HepG2 (cell line): ENCODE data around the gene UAP1L1. TPM values are rescaled to one million over a fixed set of nuclear protein-coding genes. Genes with fewer than 3 reads are reported as not detected.

Source experiments
- HDAC6 ChIP-seq: fragments of 200-600 bp; sonication (generic); IDR thresholded peaks from 2 replicates; pipeline ENCODE4 v1.7.0; 2017; ENCODE audit warnings: mild to moderate bottlenecking, antibody characterized with exemption, low read length, low read depth
- HNF4A ChIP-seq: sonication (generic); formaldehyde crosslinking; IDR thresholded peaks from 2 replicates; pipeline ENCODE4 v1.4.0; 2020; ENCODE audit warnings: missing genetic modification reagents
- HNRNPUL1 ChIP-seq: fragments of 200-400 bp; formaldehyde crosslinking; IDR thresholded peaks from 2 replicates; pipeline ENCODE4 v1.6.1; 2017; ENCODE audit warnings: low read depth, mild to moderate bottlenecking, low read length, moderate library complexity
- HOMEZ ChIP-seq: IDR thresholded peaks from 2 replicates; pipeline ENCODE4 v1.6.1; 2016; ENCODE audit warnings: low read depth
- NFKB2 ChIP-seq: sonication (generic); formaldehyde crosslinking; IDR thresholded peaks from 2 replicates; pipeline ENCODE4 v1.4.0; 2020; ENCODE audit warnings: missing genetic modification reagents, borderline replicate concordance
- PLSCR1 ChIP-seq: sonication (generic); formaldehyde crosslinking; IDR thresholded peaks from 2 replicates; pipeline ENCODE4 v1.5.0; 2020; ENCODE audit warnings: missing genetic modification reagents, mild to moderate bottlenecking, borderline replicate concordance
- PRDM10 ChIP-seq: sonication (generic); formaldehyde crosslinking; IDR thresholded peaks from 2 replicates; pipeline ENCODE4 v1.4.0; 2020; ENCODE audit warnings: low read depth, missing genetic modification reagents
- SP2 ChIP-seq: sonication (generic); formaldehyde crosslinking; IDR thresholded peaks from 2 replicates; pipeline ENCODE4 v1.5.1; 2020; ENCODE audit warnings: mild to moderate bottlenecking, missing genetic modification reagents
- TFAP4 ChIP-seq: sonication (generic); IDR thresholded peaks from 2 replicates; pipeline ENCODE4 v1.6.1; 2016; ENCODE audit warnings: low read depth, borderline replicate concordance
- THAP7 ChIP-seq: sonication (generic); formaldehyde crosslinking; IDR thresholded peaks from 2 replicates; pipeline ENCODE4 v1.8.1; 2023; ENCODE audit warnings: mild to moderate bottlenecking, missing genetic modification reagents
- ZBTB20 ChIP-seq: sonication (generic); formaldehyde crosslinking; IDR thresholded peaks from 2 replicates; pipeline ENCODE4 v1.8.1; 2023; ENCODE audit warnings: missing genetic modification reagents, low read depth, mild to moderate bottlenecking, borderline replicate concordance
- ZNF160 ChIP-seq: sonication (generic); formaldehyde crosslinking; IDR thresholded peaks from 2 replicates; pipeline ENCODE4 v1.8.0; 2022; ENCODE audit warnings: mild to moderate bottlenecking, inconsistent platforms, missing genetic modification reagents
- ZNF205 ChIP-seq: IDR thresholded peaks from 2 replicates; pipeline ENCODE4 v1.6.1; 2018; ENCODE audit warnings: missing biosample characterization, missing genetic modification reagents
- ZNF282 ChIP-seq: fragments of 450-650 bp; IDR thresholded peaks from 2 replicates; pipeline ENCODE4 v1.6.1; 2018; ENCODE audit not compliant: partially characterized antibody
- ZNF33A ChIP-seq: sonication (generic); formaldehyde crosslinking; IDR thresholded peaks from 2 replicates; pipeline ENCODE4 v1.5.1; 2020; ENCODE audit warnings: missing genetic modification reagents, mild to moderate bottlenecking, moderate library complexity, borderline replicate concordance
- ZNF382 ChIP-seq: sonication (generic); formaldehyde crosslinking; IDR thresholded peaks from 2 replicates; pipeline ENCODE4 v1.5.0; 2020; ENCODE audit warnings: missing genetic modification reagents, mild to moderate bottlenecking, borderline replicate concordance
- ZNF570 ChIP-seq: sonication (generic); formaldehyde crosslinking; IDR thresholded peaks from 2 replicates; pipeline ENCODE4 v1.4.0; 2020; ENCODE audit warnings: mild to moderate bottlenecking, missing genetic modification reagents, borderline replicate concordance
- ZNF607 ChIP-seq: sonication (generic); formaldehyde crosslinking; IDR thresholded peaks from 2 replicates; pipeline ENCODE4 v1.5.1; 2020; ENCODE audit warnings: missing genetic modification reagents, mild to moderate bottlenecking, borderline replicate concordance
- ZNF704 ChIP-seq: sonication (generic); formaldehyde crosslinking; IDR thresholded peaks from 2 replicates; pipeline ENCODE4 v1.8.1; 2023; ENCODE audit warnings: mild to moderate bottlenecking, inconsistent platforms, moderate library complexity, missing genetic modification reagents, borderline replicate concordance
- polyA plus RNA-seq, 8 experiments: library from polyadenylated mRNA; depleted of rRNA in 3 of 8; stranded (reverse) in 7 of 8; unstranded in 1 of 8; fragments of >200 nt; fragmentation: Illumina TruSeq in 4 of 8; extraction: Trizol in 4 of 8; gene quantifications; 2 replicates each; pipeline versions ENCODE4 v1.2.1 to v1.2.3, GENCODE V29; 2011 to 2016; ENCODE audit warnings: low read depth in 4 of 8, missing spikeins in 1 of 8, mixed read lengths in 1 of 8; ENCODE audit not compliant: insufficient read depth in 1 of 8
- total RNA-seq, 5 experiments: library from RNA; depleted of rRNA; stranded (reverse); fragments of >200 nt; fragmentation: Illumina TruSeq; extraction: Trizol; gene quantifications; 2 replicates each; pipeline ENCODE4 v1.2.3, GENCODE V29; 2016; ENCODE audit warnings: low read depth in 1 of 5

Gene UAP1L1
- total and polyA plus RNA-seq, 2 of the 13 experiments (the other 11 are each of a cell fraction or from before 2014, with no cell fraction given) = 5.4 to 6.4 TPM

GRCh38 chr9:137128862-137129455, 51.6 kb downstream of the UAP1L1 start (continued):
- TF ChIP-seq ZNF205 (CRISPR knock-in tag) (no peak), ZNF570 (CRISPR knock-in tag) (no peak), NFKB2 (CRISPR knock-in tag) (no peak), PLSCR1 (CRISPR knock-in tag) (no peak), HOMEZ (CRISPR knock-in tag) (no peak), ZNF282 (no peak), SP2 (CRISPR knock-in tag) (no peak), ZNF160 (CRISPR knock-in tag) (no peak), PRDM10 (CRISPR knock-in tag) (no peak), ZNF382 (no peak), ZNF704 (no peak), TFAP4 (no peak), THAP7 (CRISPR knock-in tag) (no peak), ZNF33A (CRISPR knock-in tag) (no peak), ZNF607 (0 out of 2 replicates have a peak, but pooled peaks have one; percentile 13), HDAC6 (no peak), HNF4A (no peak), ZBTB20 (CRISPR knock-in tag) (no peak), HNRNPUL1 (no peak)
